GM12891 (cell line): ENCODE data around the gene CXorf38. TPM values are rescaled to one million over a fixed set of nuclear protein-coding genes. Genes with fewer than 3 reads are reported as not detected.

Source experiments
- DNase-seq: peaks from one replicate; pipeline ENCODE4 v3.0.0; 2011; ENCODE audit warnings: low spot score; ENCODE audit not compliant: insufficient read length
- FAIRE-seq: peaks from 2 replicates; lab custom pipeline; 2011; peaks lifted over from hg19 to GRCh38; lab: Jason Lieb, UNC
- PAX5 ChIP-seq: IDR thresholded peaks from 2 replicates; pipeline ENCODE4 v1.6.1; 2011; ENCODE audit warnings: low read length, moderate library complexity, mild to moderate bottlenecking; ENCODE audit not compliant: insufficient read depth, severe bottlenecking
- POLR2A ChIP-seq: IDR thresholded peaks from 2 replicates; pipeline ENCODE4 v1.6.1; 2011; ENCODE audit warnings: low read depth, low read length, control low read depth
- POLR2AphosphoS5 ChIP-seq: IDR thresholded peaks from 2 replicates; pipeline ENCODE4 v1.6.1; 2011; ENCODE audit warnings: low read depth, low read length, control low read depth
- POU2F2 ChIP-seq: IDR thresholded peaks from 2 replicates; pipeline ENCODE4 v1.6.1; 2011; ENCODE audit warnings: low read depth, mild to moderate bottlenecking, control low read depth, low read length, moderate library complexity
- SPI1 ChIP-seq: IDR thresholded peaks from 2 replicates; pipeline ENCODE4 v1.6.1; 2011; ENCODE audit warnings: low read depth, low read length, control low read depth
- TAF1 ChIP-seq: IDR thresholded peaks from 2 replicates; pipeline ENCODE4 v1.6.1; 2011; ENCODE audit warnings: low read depth, low read length, control low read depth
- polyA plus RNA-seq: library from polyadenylated mRNA; unstranded; fragments of >200 nt; gene quantifications from one replicate; pipeline ENCODE4 v1.2.1, GENCODE V29; 2012; ENCODE audit warnings: low read depth, missing spikeins, inconsistent platforms; ENCODE audit not compliant: missing spikeins

CXorf38 gene, protein sequence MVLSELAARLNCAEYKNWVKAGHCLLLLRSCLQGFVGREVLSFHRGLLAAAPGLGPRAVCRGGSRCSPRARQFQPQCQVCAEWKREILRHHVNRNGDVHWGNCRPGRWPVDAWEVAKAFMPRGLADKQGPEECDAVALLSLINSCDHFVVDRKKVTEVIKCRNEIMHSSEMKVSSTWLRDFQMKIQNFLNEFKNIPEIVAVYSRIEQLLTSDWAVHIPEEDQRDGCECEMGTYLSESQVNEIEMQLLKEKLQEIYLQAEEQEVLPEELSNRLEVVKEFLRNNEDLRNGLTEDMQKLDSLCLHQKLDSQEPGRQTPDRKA
- 9.2 TPM for polyA plus RNA-seq

DNA sequence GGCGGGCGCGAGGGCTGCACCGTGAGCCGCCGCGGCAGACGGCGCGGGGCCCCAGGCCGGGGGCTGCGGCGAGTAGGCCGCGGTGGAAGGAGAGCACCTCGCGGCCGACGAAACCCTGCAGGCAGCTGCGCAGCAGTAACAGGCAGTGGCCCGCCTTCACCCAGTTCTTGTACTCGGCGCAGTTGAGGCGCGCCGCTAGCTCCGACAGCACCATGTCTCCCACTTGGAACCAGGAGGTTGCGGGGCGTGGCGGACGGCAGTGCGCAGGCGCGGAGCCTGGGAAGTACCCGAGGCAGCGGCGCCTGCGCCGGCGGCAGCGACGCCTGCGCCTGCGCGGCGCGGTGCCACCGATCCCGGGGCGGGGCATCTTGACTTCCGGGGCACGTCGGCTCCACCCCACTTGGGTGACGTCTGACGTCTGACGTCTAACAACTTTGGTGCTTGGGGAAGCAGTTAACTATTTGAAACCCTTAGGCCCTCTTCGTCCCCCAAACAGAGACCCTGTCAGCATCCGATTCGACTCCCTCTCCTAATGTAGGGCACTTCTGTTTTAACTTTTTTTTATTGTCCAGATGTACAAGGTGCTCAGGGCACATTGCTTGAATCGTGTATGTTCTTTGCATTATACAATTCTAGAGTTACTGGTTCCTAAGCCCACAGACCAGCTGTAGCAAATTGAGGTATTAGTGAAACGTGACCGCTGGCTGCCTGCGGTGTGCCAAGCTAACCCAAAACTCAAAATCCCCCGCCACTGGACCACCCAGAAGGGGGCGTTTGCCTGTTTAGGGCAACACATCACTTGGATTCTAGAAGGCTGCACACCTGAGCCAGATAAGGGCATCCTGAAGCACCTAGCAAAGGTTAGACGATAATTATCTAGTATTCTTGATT lies at the start of gene CXorf38:
TSS of gene CXorf38 (minus strand) at position 255 of the 891 bp plus-strand sequence. CDS start at position 214, 41 bp downstream.
- DNase-seq: peak; percentile 52
- peak; percentile 56; the same call in 1 of the 2 replicates for TF ChIP-seq POLR2A
- TF ChIP-seq POU2F2: no peak
- TF ChIP-seq POLR2AphosphoS5: peak; percentile 51; the same call in 1 of the 2 replicates

DNA sequence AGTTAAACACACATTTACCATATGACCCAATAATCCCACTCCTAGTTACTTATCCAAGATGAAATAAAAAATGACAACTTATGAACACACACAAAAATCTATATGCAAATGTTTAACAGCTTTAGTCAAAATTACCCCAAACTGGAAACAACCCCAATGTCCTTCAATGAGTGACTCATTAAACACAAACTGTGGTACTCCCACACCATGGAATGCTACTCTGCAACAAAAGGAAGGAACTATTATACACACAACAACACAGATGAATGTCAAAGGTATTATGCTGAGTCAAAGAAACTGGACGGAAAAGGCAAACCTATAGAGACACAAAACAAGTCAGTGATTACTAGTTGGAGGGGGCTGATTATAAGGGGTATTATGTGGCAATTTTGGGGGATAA lies 47.4 kb upstream of the CXorf38 start:
- TF ChIP-seq SPI1: no peak
- TF ChIP-seq TAF1: no peak
- TF ChIP-seq PAX5: no peak
- TF ChIP-seq POLR2A: no peak
- no peak for TF ChIP-seq POLR2AphosphoS5
- TF ChIP-seq POU2F2: no peak
- DNase-seq: no peak
- no peak for FAIRE-seq

More for the DNA sequence above, at the start of gene CXorf38:
- peak; percentile 95 for FAIRE-seq

DNA sequence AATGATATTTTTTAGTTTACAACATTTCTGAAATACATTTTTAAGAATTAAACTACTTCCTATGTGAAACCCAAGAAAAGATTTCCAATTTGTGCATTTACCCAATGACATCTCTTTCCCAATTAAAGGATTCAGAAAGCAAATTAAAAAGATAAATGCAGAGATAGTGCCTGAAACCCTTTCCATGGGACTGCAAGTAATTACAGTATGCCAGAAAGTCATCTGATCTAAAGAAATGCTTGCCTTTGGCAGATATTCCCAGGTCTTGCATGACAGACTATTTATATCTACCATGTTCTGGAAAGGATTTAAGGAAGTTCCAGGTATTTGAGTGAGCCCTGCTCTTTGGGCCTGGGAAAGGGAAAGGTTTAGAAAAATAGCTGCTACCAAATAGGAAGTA lies 41.6 kb upstream of the CXorf38 start:
- FAIRE-seq (no peak), DNase-seq (no peak)
- TF ChIP-seq POU2F2 (no peak), POLR2A (no peak), SPI1 (no peak), POLR2AphosphoS5 (no peak), TAF1 (no peak), PAX5 (no peak)

DNA sequence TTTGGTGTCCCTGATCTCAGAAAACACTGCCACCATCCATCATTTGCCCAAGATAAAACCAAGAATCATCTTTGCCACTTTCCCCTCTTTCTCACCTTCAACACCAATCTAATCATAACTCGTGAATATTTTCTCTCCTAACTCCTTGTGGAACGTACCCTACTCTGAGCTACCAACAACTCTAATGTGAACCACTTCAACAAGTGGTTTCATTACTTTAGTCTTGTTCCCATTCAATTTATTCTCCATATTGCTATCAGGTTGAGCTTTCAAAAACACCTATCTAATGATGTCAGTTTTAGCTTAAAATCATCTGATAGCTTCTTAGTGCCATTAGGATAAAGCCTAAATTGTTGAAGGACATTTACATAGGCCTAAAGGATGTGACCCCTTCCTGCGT lies 39.8 kb upstream of the CXorf38 start:
- TF ChIP-seq SPI1 (no peak), POU2F2 (no peak), TAF1 (no peak), POLR2AphosphoS5 (no peak), POLR2A (no peak), PAX5 (no peak)
- FAIRE-seq (no peak), DNase-seq (no peak)

DNA sequence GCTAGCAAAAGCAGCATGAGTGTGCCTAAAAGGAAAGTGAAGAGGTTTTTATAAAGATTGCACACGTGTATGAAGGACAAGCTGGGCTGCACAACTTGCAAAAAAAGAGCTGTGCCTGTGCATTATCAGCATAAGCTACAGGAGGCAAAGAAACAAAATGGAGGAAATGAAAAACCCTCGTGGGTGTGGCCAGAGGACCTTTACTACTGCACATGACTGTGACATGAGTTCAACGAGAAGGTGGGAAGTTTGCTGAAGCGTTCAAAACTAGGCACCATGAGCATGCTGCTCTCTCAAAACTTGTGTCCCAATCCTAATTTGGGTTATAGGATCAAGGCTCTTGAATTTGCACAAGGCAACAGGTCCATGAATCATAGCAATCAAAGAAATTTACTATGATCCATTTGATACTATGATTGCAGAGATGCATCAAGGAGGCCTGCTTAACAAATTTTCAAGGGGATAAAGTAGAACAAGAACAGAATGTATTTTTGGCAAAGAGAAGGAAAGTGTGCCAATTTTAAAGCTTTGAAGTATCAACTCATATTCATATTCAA lies 38.1 kb upstream of the CXorf38 start:
- peak; percentile 81 for FAIRE-seq
- TF ChIP-seq POLR2AphosphoS5 (no peak), POLR2A (no peak), POU2F2 (no peak), TAF1 (no peak), SPI1 (no peak), PAX5 (no peak)
- no peak for DNase-seq

DNA sequence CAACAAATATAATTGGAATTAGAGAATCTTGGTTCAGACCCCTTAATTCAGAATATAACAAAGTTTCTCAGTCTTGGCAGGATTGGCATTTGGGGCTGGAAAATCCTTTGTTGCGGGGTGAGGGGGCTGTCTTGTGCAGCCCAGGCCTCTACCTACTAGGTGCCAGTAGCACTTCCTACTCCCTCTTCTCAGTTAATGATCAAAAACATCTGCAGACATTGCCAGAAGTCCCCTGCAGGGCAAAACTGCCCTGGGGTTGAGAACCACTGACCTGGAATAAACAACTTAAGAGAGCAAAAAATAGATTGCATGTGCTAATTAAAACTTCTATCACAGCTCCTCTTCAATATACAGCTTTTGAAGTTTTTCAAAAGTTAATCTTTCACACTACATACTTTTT lies 36.7 kb upstream of the CXorf38 start:
- no peak for TF ChIP-seq TAF1
- TF ChIP-seq SPI1: no peak
- TF ChIP-seq POLR2A: no peak
- no peak for TF ChIP-seq POU2F2
- TF ChIP-seq POLR2AphosphoS5: no peak
- TF ChIP-seq PAX5: no peak
- DNase-seq: no peak
- peak; percentile 43 for FAIRE-seq

DNA sequence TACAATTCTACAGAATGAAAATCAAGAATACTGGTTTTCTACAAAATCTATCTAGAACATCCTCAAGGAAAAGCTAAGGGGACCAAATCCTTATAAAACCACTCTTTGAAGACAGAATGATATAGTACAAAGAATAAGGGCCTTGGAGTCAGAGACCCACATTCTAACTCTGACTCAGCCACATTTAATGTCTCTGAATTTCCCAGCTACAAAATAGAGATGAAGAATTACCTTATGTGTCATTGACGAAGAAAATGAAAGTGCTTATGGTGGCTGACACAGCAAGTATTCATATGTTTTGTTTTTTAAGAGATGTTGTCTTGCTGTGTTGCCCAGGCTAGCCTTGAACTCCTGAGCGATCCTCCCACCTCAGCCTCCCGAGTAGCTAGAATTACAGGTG lies 35.9 kb upstream of the CXorf38 start:
- DNase-seq: no peak
- FAIRE-seq: no peak
- TF ChIP-seq PAX5: no peak
- TF ChIP-seq POLR2A: no peak
- no peak for TF ChIP-seq POU2F2
- TF ChIP-seq SPI1: no peak
- TF ChIP-seq POLR2AphosphoS5: no peak
- no peak for TF ChIP-seq TAF1

DNA sequence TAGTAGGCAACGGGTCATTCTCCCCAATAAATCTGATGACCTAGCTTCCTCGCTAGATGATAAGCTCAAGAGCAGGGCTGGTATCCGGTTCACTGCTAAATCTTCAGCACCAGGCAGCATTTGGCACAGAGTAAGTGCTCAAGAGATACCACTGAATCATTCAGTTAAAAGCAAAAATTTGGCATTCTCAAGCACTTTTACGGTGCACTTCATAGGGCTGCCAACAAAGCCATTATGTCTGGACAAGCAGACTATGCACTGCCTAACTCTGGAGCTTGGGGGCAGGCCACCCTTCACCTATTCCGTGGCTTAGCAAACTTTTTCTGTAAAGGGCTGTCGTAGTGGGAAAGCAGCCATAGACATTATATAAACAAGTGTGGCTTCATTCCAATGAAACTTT lies 23.8 kb upstream of the CXorf38 start:
- DNase-seq (no peak), FAIRE-seq (no peak)
- no peak for TF ChIP-seq POLR2A
- no peak for TF ChIP-seq POU2F2
- no peak for TF ChIP-seq SPI1
- no peak for TF ChIP-seq TAF1
- no peak for TF ChIP-seq POLR2AphosphoS5
- TF ChIP-seq PAX5: no peak

DNA sequence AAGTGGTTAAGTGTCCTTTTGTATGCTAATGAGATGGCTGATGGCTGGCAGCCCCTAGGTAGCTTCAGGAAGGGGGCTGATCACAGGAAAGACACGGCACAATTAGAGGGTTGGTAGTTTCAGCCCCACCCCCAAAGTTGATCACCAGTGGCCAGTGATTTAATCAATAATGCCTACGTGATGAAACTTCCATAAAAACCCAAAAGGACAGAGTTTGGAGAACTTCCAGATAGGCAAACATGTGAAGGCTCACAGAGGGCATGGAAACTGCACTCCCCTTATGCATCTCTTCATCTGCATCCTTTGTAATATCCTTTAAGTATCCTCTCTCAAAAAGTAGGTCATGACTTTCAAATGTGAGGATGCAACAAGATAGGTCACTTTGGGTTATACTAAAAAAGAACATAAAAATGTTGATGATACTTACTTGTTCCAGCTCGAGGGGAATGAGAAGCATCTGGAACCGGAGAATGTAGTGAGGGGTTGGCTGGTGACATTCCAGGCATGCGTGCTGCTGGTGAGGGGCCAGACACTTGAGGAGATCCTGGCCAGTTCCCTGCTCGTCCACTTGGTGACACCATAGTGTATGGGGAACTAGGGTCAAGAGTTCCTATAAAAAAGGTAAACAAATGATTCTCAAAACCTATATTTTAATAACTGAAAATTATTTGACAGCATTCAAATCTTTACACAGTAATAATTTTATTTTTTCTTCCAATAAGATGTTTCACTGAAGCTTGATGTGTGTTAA lies 16.7 kb upstream of the CXorf38 start:
- no peak for FAIRE-seq
- TF ChIP-seq POLR2AphosphoS5 (no peak), SPI1 (no peak), POLR2A (no peak), PAX5 (no peak), POU2F2 (no peak), TAF1 (no peak)
- no peak for DNase-seq
